Astrocyte (in vitro differentiated cells and primary cell): ENCODE results near the gene HABP4. TPM values are rescaled to one million over a fixed set of nuclear protein-coding genes. Genes with fewer than 3 reads are reported as not detected.
A peak's percentile ranks its signal among the peaks of the same experiment; 100 is the strongest.

Source experiments
- DNase-seq: peaks from one replicate; pipeline ENCODE4 v3.0.0-alpha.2; 2010; ENCODE audit warnings: low read depth
- FAIRE-seq: peaks from 2 replicates; lab custom pipeline; 2011; peaks lifted over from hg19 to GRCh38; lab: Jason Lieb, UNC
- H2AFZ ChIP-seq: 2 replicates; pipeline ENCODE4 v1.6.0; 2012; ENCODE audit warnings: low read depth, low read length, inconsistent platforms
- H3K27ac ChIP-seq: 2 replicates; pipeline ENCODE4 v1.5.1; 2011; ENCODE audit warnings: low read depth, low read length, inconsistent platforms
- H3K27me3 ChIP-seq: 2 replicates; pipeline ENCODE4 v1.6.0; 2011; ENCODE audit warnings: low read length, inconsistent platforms; ENCODE audit not compliant: insufficient read depth
- H3K36me3 ChIP-seq: 2 replicates; pipeline ENCODE4 v1.5.1; 2011; ENCODE audit warnings: low read length, inconsistent platforms; ENCODE audit not compliant: insufficient read depth
- H3K4me1 ChIP-seq: 2 replicates; pipeline ENCODE4 v1.5.1; 2011; ENCODE audit warnings: low read length, inconsistent platforms; ENCODE audit not compliant: insufficient read depth
- H3K4me2 ChIP-seq: 2 replicates; pipeline ENCODE4 v1.6.0; 2012; ENCODE audit warnings: low read length, inconsistent platforms
- H3K4me3 ChIP-seq: 2 replicates; pipeline ENCODE4 v1.5.1; 2011; ENCODE audit warnings: low read depth, mild to moderate bottlenecking, low read length, inconsistent platforms; ENCODE audit not compliant: insufficient read depth
- H3K79me2 ChIP-seq: 2 replicates; pipeline ENCODE4 v1.6.0; 2012; ENCODE audit warnings: mild to moderate bottlenecking, low read length, inconsistent platforms; ENCODE audit not compliant: insufficient read depth
- H3K9ac ChIP-seq: 2 replicates; pipeline ENCODE4 v1.6.0; 2012; ENCODE audit warnings: mild to moderate bottlenecking, low read length, inconsistent platforms
- H3K9me3 ChIP-seq: 2 replicates; pipeline ENCODE4 v1.5.1; 2012; ENCODE audit warnings: low read depth, mild to moderate bottlenecking, low read length, inconsistent platforms; ENCODE audit not compliant: insufficient read depth
- H4K20me1 ChIP-seq: 2 replicates; pipeline ENCODE4 v1.6.0; 2012; ENCODE audit warnings: low read length, inconsistent platforms; ENCODE audit not compliant: insufficient read depth
- H3K27ac Mint-ChIP-seq: one replicate; pipeline ENCODE4 v1.8.0; 2021; ENCODE audit warnings: mild to moderate bottlenecking, mixed read lengths; ENCODE audit not compliant: unreplicated experiment
- H3K27me3 Mint-ChIP-seq: one replicate; pipeline ENCODE4 v1.8.0; 2021; ENCODE audit warnings: low read depth, mixed read lengths; ENCODE audit not compliant: unreplicated experiment
- H3K36me3 Mint-ChIP-seq: one replicate; pipeline ENCODE4 v1.8.0; 2021; ENCODE audit warnings: low read depth, mixed read lengths; ENCODE audit not compliant: unreplicated experiment
- H3K4me1 Mint-ChIP-seq: one replicate; pipeline ENCODE4 v1.8.0; 2021; ENCODE audit warnings: low read depth, mixed read lengths; ENCODE audit not compliant: unreplicated experiment
- H3K4me3 Mint-ChIP-seq: one replicate; pipeline ENCODE4 v1.8.0; 2021; ENCODE audit warnings: mild to moderate bottlenecking, moderate library complexity, mixed read lengths; ENCODE audit not compliant: unreplicated experiment
- H3K9me3 Mint-ChIP-seq: one replicate; pipeline ENCODE4 v1.8.0; 2021; ENCODE audit warnings: mild to moderate bottlenecking, mixed read lengths; ENCODE audit not compliant: unreplicated experiment
- CTCF ChIP-seq: IDR thresholded peaks from 2 replicates; pipeline ENCODE4 v1.5.1; 2011; ENCODE audit warnings: low read depth, mild to moderate bottlenecking, inconsistent platforms, low read length, moderate library complexity; ENCODE audit not compliant: insufficient read depth
- EZH2 ChIP-seq: IDR thresholded peaks from 2 replicates; pipeline ENCODE4 v1.6.1; 2012; ENCODE audit warnings: mild to moderate bottlenecking, low read length, inconsistent platforms; ENCODE audit not compliant: insufficient read depth
- total RNA-seq: library from RNA; stranded (reverse); gene quantifications from 2 replicates; pipeline ENCODE4 v1.2.1, GENCODE V29; 2021

The HABP4 gene
- total RNA-seq, 1 donor from 2014 or later: 20.1 TPM

DNA sequence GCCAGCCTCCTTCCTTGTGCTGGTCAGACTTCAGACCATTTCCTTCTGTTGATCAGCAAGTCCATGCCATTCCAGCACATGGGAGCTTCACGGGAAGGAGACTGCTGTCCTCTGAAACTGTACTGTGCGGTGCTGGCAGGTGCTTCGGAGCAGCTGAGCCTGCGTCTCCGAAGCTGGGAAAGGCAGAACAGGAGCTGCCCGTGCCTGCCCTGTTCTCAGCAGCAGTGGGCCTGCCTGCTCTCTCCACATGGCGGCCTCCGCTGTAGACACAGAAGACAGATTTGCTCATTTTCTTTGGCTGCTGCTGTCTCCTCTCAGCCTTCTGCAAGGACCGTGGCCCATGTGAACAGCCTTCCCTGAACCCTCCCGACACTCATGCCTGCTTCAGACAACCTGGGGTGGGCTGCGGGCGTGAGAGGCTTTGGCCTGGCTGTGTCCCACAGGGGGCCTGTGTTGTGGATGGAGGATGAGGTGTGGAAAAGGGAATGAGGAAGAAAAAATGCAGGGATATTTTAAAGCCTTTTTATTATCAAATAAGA, 43.1 kb downstream of the HABP4 start:
- Histone ChIP-seq H3K27me3 (no peaks in the 10 kb centered on the region), H2AFZ (no peak overlapping the region), H3K4me1 (peaks cover 4% of the 10 kb centered on the region), H3K4me2 (no peak overlapping the region), H3K4me3 (no peak overlapping the region), H4K20me1 (no peaks in the 10 kb centered on the region), H3K27ac (no peak overlapping the region), H3K9me3 (no peaks in the 10 kb centered on the region), H3K36me3 (peaks cover 7% of the 10 kb centered on the region), H3K79me2 (no peaks in the 10 kb centered on the region), H3K9ac (no peak overlapping the region)
- no peaks in the 10 kb centered on the region for H3K9me3 Mint-ChIP-seq
- peaks cover 11% of the 10 kb centered on the region for H3K4me1 Mint-ChIP-seq
- TF ChIP-seq CTCF (no peak), EZH2 (no peak)
- DNase-seq: no peak
- H3K27ac Mint-ChIP-seq: no peak overlapping the region
- no peak overlapping the region for H3K4me3 Mint-ChIP-seq
- peaks cover 19% of the 10 kb centered on the region for H3K36me3 Mint-ChIP-seq
- FAIRE-seq: no peak
- no peaks in the 10 kb centered on the region for H3K27me3 Mint-ChIP-seq

- no peaks in the 10 kb centered on the region for H3K9me3 ChIP-seq
- peaks cover 7% of the 10 kb centered on the region for H3K36me3 ChIP-seq
- no peak overlapping the region for H3K4me2 ChIP-seq
- H3K4me1 Mint-ChIP-seq: peaks cover 13% of the 10 kb centered on the region
- peaks cover 19% of the 10 kb centered on the region for H3K36me3 Mint-ChIP-seq
- no peaks in the 10 kb centered on the region for H4K20me1 ChIP-seq
- H3K79me2 ChIP-seq: no peaks in the 10 kb centered on the region
- H3K4me3 ChIP-seq: no peak overlapping the region
- no peaks in the 10 kb centered on the region for H3K9me3 Mint-ChIP-seq
- no peak overlapping the region for H2AFZ ChIP-seq
- peaks cover 4% of the 10 kb centered on the region for H3K4me1 ChIP-seq
- no peaks in the 10 kb centered on the region for H3K27me3 ChIP-seq
- DNase-seq (no peak), FAIRE-seq (no peak)
- H3K27ac ChIP-seq: no peak overlapping the region
- TF ChIP-seq EZH2: no peak
- no peak for TF ChIP-seq CTCF
- H3K9ac ChIP-seq: no peak overlapping the region
- H3K27me3 Mint-ChIP-seq: no peaks in the 10 kb centered on the region
- no peak overlapping the region for H3K27ac Mint-ChIP-seq
- no peak overlapping the region for H3K4me3 Mint-ChIP-seq
Measured at GRCh38 chr9:96493757-96494156, 43.8 kb downstream of the HABP4 start.

DNA sequence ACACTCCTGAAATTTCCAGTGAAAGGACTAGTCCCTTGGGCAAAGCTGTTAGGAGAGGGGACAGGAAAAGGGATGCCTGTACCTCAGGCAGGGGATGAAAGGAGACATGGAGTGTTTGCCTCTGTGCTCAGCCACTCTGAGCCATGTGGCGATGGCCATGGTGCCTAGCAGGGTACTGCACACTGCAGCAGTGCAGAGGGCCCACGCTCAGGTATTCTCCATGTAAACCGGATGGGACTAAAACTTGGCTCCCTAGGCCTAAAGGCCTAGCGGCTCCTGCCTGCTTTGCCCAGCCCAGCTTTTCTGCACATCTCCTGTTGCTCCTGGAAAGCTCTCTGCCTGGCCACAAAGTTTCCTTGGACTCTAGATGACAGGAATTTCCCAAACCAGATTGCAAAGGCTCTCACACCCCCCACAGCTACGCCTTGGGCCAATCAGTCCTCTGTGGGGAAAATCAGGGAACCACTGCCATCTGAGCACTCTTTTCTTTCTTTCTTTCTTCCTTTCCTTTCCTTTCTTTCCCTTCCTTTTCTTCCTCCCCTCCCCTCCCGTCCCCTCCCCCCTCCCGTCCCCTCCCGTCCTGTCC, 44.3 kb downstream of the HABP4 start:
- Histone ChIP-seq H3K4me2 (no peak overlapping the region), H4K20me1 (no peaks in the 10 kb centered on the region), H3K9ac (no peak overlapping the region), H3K27me3 (no peaks in the 10 kb centered on the region), H3K4me3 (no peak overlapping the region), H3K79me2 (no peaks in the 10 kb centered on the region), H3K27ac (no peak overlapping the region), H3K4me1 (peaks cover 4% of the 10 kb centered on the region), H3K9me3 (no peaks in the 10 kb centered on the region), H2AFZ (no peak overlapping the region), H3K36me3 (peaks cover 7% of the 10 kb centered on the region)
- no peak for FAIRE-seq
- Mint-ChIP-seq H3K36me3 (peaks cover 17% of the 10 kb centered on the region), H3K4me1 (peaks cover 17% of the 10 kb centered on the region), H3K9me3 (no peaks in the 10 kb centered on the region), H3K27me3 (no peaks in the 10 kb centered on the region), H3K4me3 (no peak overlapping the region), H3K27ac (no peak overlapping the region)
- TF ChIP-seq CTCF (no peak), EZH2 (no peak)
- DNase-seq: peak; percentile 25
